SK-N-SH (cell line): ENCODE data around the gene COL23A1.

Source experiments
- CHD2 ChIP-seq: fragments of 150-350 bp; IDR thresholded peaks from 2 replicates; pipeline ENCODE4 v1.6.1; 2018; ENCODE audit warnings: low read length; ENCODE audit not compliant: partially characterized antibody
- TF ChIP-seq, protein P1 (sequence below): fragments of 200-600 bp; sonication (generic); IDR thresholded peaks from 2 replicates; pipeline ENCODE4 v1.6.1; 2017; ENCODE audit warnings: antibody characterized with exemption, mild to moderate bottlenecking, moderate library complexity

DNA sequence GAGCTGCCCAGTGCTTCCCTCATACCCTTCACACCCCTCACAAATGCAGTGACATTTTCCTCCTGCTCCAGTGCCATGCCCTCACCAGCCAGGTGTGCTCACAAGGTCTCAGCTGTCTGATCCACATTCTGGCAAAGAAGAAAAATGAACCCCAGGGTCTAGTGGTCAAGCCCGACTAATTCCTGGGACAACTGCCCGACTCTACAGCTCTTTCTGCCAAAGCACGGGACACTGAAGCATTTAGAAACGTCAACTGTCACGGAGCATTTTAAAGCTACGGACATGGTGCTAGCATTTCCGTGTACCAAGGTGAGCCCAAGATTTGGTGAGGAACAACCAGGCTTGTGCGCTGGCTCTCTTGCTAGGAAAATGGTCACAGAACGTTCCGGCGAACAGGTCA, 300.8 kb downstream of the COL23A1 start:
- no peak for TF ChIP-seq CHD2
- TF ChIP-seq, protein P1, sequence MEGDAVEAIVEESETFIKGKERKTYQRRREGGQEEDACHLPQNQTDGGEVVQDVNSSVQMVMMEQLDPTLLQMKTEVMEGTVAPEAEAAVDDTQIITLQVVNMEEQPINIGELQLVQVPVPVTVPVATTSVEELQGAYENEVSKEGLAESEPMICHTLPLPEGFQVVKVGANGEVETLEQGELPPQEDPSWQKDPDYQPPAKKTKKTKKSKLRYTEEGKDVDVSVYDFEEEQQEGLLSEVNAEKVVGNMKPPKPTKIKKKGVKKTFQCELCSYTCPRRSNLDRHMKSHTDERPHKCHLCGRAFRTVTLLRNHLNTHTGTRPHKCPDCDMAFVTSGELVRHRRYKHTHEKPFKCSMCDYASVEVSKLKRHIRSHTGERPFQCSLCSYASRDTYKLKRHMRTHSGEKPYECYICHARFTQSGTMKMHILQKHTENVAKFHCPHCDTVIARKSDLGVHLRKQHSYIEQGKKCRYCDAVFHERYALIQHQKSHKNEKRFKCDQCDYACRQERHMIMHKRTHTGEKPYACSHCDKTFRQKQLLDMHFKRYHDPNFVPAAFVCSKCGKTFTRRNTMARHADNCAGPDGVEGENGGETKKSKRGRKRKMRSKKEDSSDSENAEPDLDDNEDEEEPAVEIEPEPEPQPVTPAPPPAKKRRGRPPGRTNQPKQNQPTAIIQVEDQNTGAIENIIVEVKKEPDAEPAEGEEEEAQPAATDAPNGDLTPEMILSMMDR: no peak
